ENCODE measurements around the gene ACTR3C.

- TF ChIP-seq CTCF (IDR thresholded peaks at IDR 0.05) (no peak), POLR2A (IDR thresholded peaks at IDR 0.05) (no peak)
These were observed 4.0 kb upstream of the ACTR3C start for GRCh38 chr7:150327308-150327707.
